ENCODE results near the gene DOCK9.

DOCK9 gene

GRCh38 chr13:99008577-99008976, 30.7 kb upstream of the DOCK9 start:
- H3K4me1 ChIP-seq (ENCODE audit: control insufficient read depth, insufficient read depth, low read length) = no peaks in the 10 kb centered on the region
- no peaks in the 10 kb centered on the region for H3K27me3 ChIP-seq (ENCODE audit: control insufficient read depth, insufficient read depth, low read length, poor library complexity, severe bottlenecking)
- no peak overlapping the region for H3K4me3 ChIP-seq (ENCODE audit: insufficient read depth, low read depth, low read length)
- 81 to 95% methylated on average over 3 of the region's 3 CpGs for WGBS, 2 experiments
- no peak overlapping the region for H3K27ac ChIP-seq (ENCODE audit: insufficient read depth, low read depth, low read length, poor library complexity, severe bottlenecking)
- H3K9me3 ChIP-seq (ENCODE audit: control insufficient read depth, low read length) = no peaks in the 10 kb centered on the region
- H3K36me3 ChIP-seq (ENCODE audit: control insufficient read depth, insufficient read depth, low read length) = no peaks in the 10 kb centered on the region

- no peaks in the 10 kb centered on the region for H3K27me3 ChIP-seq (ENCODE audit: control insufficient read depth, insufficient read depth, low read length, poor library complexity, severe bottlenecking)
- no peak overlapping the region for H3K4me3 ChIP-seq (ENCODE audit: insufficient read depth, low read depth, low read length)
- no peaks in the 10 kb centered on the region for H3K4me1 ChIP-seq (ENCODE audit: control insufficient read depth, insufficient read depth, low read length)
- 93 to 100% methylated on average over 1 of the region's 1 CpG for WGBS, 2 experiments
- no peaks in the 10 kb centered on the region for H3K36me3 ChIP-seq (ENCODE audit: control insufficient read depth, insufficient read depth, low read length)
- H3K9me3 ChIP-seq (ENCODE audit: control insufficient read depth, low read length) = no peaks in the 10 kb centered on the region
- H3K27ac ChIP-seq (ENCODE audit: insufficient read depth, low read depth, low read length, poor library complexity, severe bottlenecking) = no peak overlapping the region
These were observed 29.6 kb upstream of the DOCK9 start for GRCh38 chr13:99007414-99007986.

GRCh38 chr13:99005609-99006008, 27.7 kb upstream of the DOCK9 start:
- Histone ChIP-seq H3K4me3 (ENCODE audit: insufficient read depth, low read depth, low read length) (no peak overlapping the region), H3K9me3 (ENCODE audit: control insufficient read depth, low read length) (no peaks in the 10 kb centered on the region), H3K27ac (ENCODE audit: insufficient read depth, low read depth, low read length, poor library complexity, severe bottlenecking) (no peak overlapping the region), H3K4me1 (ENCODE audit: control insufficient read depth, insufficient read depth, low read length) (no peaks in the 10 kb centered on the region), H3K27me3 (ENCODE audit: control insufficient read depth, insufficient read depth, low read length, poor library complexity, severe bottlenecking) (no peaks in the 10 kb centered on the region), H3K36me3 (ENCODE audit: control insufficient read depth, insufficient read depth, low read length) (no peaks in the 10 kb centered on the region)

GRCh38 chr13:99004978-99005377, 27.1 kb upstream of the DOCK9 start:
- WGBS, 2 experiments = 94% methylated on average over 2 to 3 of the region's 3 CpGs
- Histone ChIP-seq H3K4me1 (ENCODE audit: control insufficient read depth, insufficient read depth, low read length) (no peaks in the 10 kb centered on the region), H3K36me3 (ENCODE audit: control insufficient read depth, insufficient read depth, low read length) (no peaks in the 10 kb centered on the region), H3K9me3 (ENCODE audit: control insufficient read depth, low read length) (no peaks in the 10 kb centered on the region), H3K27ac (ENCODE audit: insufficient read depth, low read depth, low read length, poor library complexity, severe bottlenecking) (no peak overlapping the region), H3K4me3 (ENCODE audit: insufficient read depth, low read depth, low read length) (no peak overlapping the region), H3K27me3 (ENCODE audit: control insufficient read depth, insufficient read depth, low read length, poor library complexity, severe bottlenecking) (no peaks in the 10 kb centered on the region)

GRCh38 chr13:99003851-99004471, 26.1 kb upstream of the DOCK9 start:
- Histone ChIP-seq H3K27me3 (ENCODE audit: control insufficient read depth, insufficient read depth, low read length, poor library complexity, severe bottlenecking) (no peaks in the 10 kb centered on the region), H3K9me3 (ENCODE audit: control insufficient read depth, low read length) (no peaks in the 10 kb centered on the region), H3K4me3 (ENCODE audit: insufficient read depth, low read depth, low read length) (no peak overlapping the region), H3K4me1 (ENCODE audit: control insufficient read depth, insufficient read depth, low read length) (no peaks in the 10 kb centered on the region), H3K36me3 (ENCODE audit: control insufficient read depth, insufficient read depth, low read length) (no peaks in the 10 kb centered on the region), H3K27ac (ENCODE audit: insufficient read depth, low read depth, low read length, poor library complexity, severe bottlenecking) (no peak overlapping the region)
- 87 to 88% methylated on average over 3 of the region's 3 CpGs for WGBS, 2 experiments

- Histone ChIP-seq H3K4me1 (ENCODE audit: control insufficient read depth, insufficient read depth, low read length) (no peaks in the 10 kb centered on the region), H3K36me3 (ENCODE audit: control insufficient read depth, insufficient read depth, low read length) (no peaks in the 10 kb centered on the region), H3K4me3 (ENCODE audit: insufficient read depth, low read depth, low read length) (no peak overlapping the region), H3K9me3 (ENCODE audit: control insufficient read depth, low read length) (no peaks in the 10 kb centered on the region), H3K27ac (ENCODE audit: insufficient read depth, low read depth, low read length, poor library complexity, severe bottlenecking) (no peak overlapping the region), H3K27me3 (ENCODE audit: control insufficient read depth, insufficient read depth, low read length, poor library complexity, severe bottlenecking) (no peaks in the 10 kb centered on the region)
- 86 to 89% methylated on average over 4 of the region's 4 CpGs for WGBS, 2 experiments
These were observed 25.3 kb upstream of the DOCK9 start for GRCh38 chr13:99003186-99003585.

- Histone ChIP-seq H3K9me3 (ENCODE audit: control insufficient read depth, low read length) (no peaks in the 10 kb centered on the region), H3K27me3 (ENCODE audit: control insufficient read depth, insufficient read depth, low read length, poor library complexity, severe bottlenecking) (no peaks in the 10 kb centered on the region), H3K4me3 (ENCODE audit: insufficient read depth, low read depth, low read length) (no peak overlapping the region), H3K27ac (ENCODE audit: insufficient read depth, low read depth, low read length, poor library complexity, severe bottlenecking) (no peak overlapping the region), H3K4me1 (ENCODE audit: control insufficient read depth, insufficient read depth, low read length) (no peaks in the 10 kb centered on the region), H3K36me3 (ENCODE audit: control insufficient read depth, insufficient read depth, low read length) (no peaks in the 10 kb centered on the region)
- WGBS, 2 experiments = 81 to 82% methylated on average over 5 of the region's 5 CpGs
These were observed 24.4 kb upstream of the DOCK9 start for GRCh38 chr13:99002172-99002710.

GRCh38 chr13:99000137-99000536, 22.3 kb upstream of the DOCK9 start:
- Histone ChIP-seq H3K9me3 (ENCODE audit: control insufficient read depth, low read length) (no peaks in the 10 kb centered on the region), H3K27ac (ENCODE audit: insufficient read depth, low read depth, low read length, poor library complexity, severe bottlenecking) (no peak overlapping the region), H3K4me1 (ENCODE audit: control insufficient read depth, insufficient read depth, low read length) (peaks cover 4% of the 10 kb centered on the region), H3K36me3 (ENCODE audit: control insufficient read depth, insufficient read depth, low read length) (no peaks in the 10 kb centered on the region), H3K27me3 (ENCODE audit: control insufficient read depth, insufficient read depth, low read length, poor library complexity, severe bottlenecking) (no peaks in the 10 kb centered on the region), H3K4me3 (ENCODE audit: insufficient read depth, low read depth, low read length) (no peak overlapping the region)
- WGBS, 2 experiments = 88 to 98% methylated on average over 2 of the region's 2 CpGs

- Histone ChIP-seq H3K27me3 (ENCODE audit: control insufficient read depth, insufficient read depth, low read length, poor library complexity, severe bottlenecking) (no peaks in the 10 kb centered on the region), H3K27ac (ENCODE audit: insufficient read depth, low read depth, low read length, poor library complexity, severe bottlenecking) (no peak overlapping the region), H3K9me3 (ENCODE audit: control insufficient read depth, low read length) (no peaks in the 10 kb centered on the region), H3K4me3 (ENCODE audit: insufficient read depth, low read depth, low read length) (no peak overlapping the region), H3K4me1 (ENCODE audit: control insufficient read depth, insufficient read depth, low read length) (peaks cover 4% of the 10 kb centered on the region), H3K36me3 (ENCODE audit: control insufficient read depth, insufficient read depth, low read length) (no peaks in the 10 kb centered on the region)
- 87 to 94% methylated on average over 2 of the region's 2 CpGs for WGBS, 2 experiments
These were observed 21.7 kb upstream of the DOCK9 start for GRCh38 chr13:98999639-98999952.

GRCh38 chr13:98998831-98999638, 21.2 kb upstream of the DOCK9 start:
- H3K4me1 ChIP-seq (ENCODE audit: control insufficient read depth, insufficient read depth, low read length) = peaks cover 4% of the 10 kb centered on the region
- no peak overlapping the region for H3K27ac ChIP-seq (ENCODE audit: insufficient read depth, low read depth, low read length, poor library complexity, severe bottlenecking)
- WGBS, 2 experiments = 83 to 88% methylated on average over 7 of the region's 8 CpGs
- H3K4me3 ChIP-seq (ENCODE audit: insufficient read depth, low read depth, low read length) = no peak overlapping the region
- H3K36me3 ChIP-seq (ENCODE audit: control insufficient read depth, insufficient read depth, low read length) = no peaks in the 10 kb centered on the region
- no peaks in the 10 kb centered on the region for H3K27me3 ChIP-seq (ENCODE audit: control insufficient read depth, insufficient read depth, low read length, poor library complexity, severe bottlenecking)
- no peaks in the 10 kb centered on the region for H3K9me3 ChIP-seq (ENCODE audit: control insufficient read depth, low read length)
